ENCODE results near the gene FMO5.
"Not testable (repeated sequence)": the region's sequence is repeated elsewhere in the genome, so short reads cannot be mapped to it uniquely, and the experiment has no call there.

Gene FMO5

GRCh38 chr1:147208619-147209018, 16.5 kb downstream of the FMO5 start:
- no peak for DNase-seq (ENCODE audit: low read depth in 2 of 3, low spot score in 1 of 3)

- no peak for DNase-seq (ENCODE audit: low read depth in 2 of 3, low spot score in 1 of 3)
These were observed 17.9 kb downstream of the FMO5 start for GRCh38 chr1:147207192-147207591.

- DNase-seq (ENCODE audit: low read depth in 2 of 3, low spot score in 1 of 3) = no peak
These were observed 21.1 kb downstream of the FMO5 start for GRCh38 chr1:147204080-147204479.

- no peak for DNase-seq (ENCODE audit: low read depth in 2 of 3, low spot score in 1 of 3)
These were observed 22.6 kb downstream of the FMO5 start for GRCh38 chr1:147202576-147202975.

GRCh38 chr1:147201786-147202185, 23.4 kb downstream of the FMO5 start:
- no peak for DNase-seq (ENCODE audit: low read depth in 2 of 3, low spot score in 1 of 3)

GRCh38 chr1:147201276-147201675, 23.9 kb downstream of the FMO5 start:
- DNase-seq (ENCODE audit: low read depth in 2 of 3, low spot score in 1 of 3) = no peak

GRCh38 chr1:147197324-147197723, 27.8 kb downstream of the FMO5 start:
- not testable (repeated sequence) for DNase-seq (ENCODE audit: low read depth in 2 of 3, low spot score in 1 of 3)

- DNase-seq (ENCODE audit: low read depth in 2 of 3, low spot score in 1 of 3) = no peak
These were observed 35.6 kb downstream of the FMO5 start for GRCh38 chr1:147189514-147189913.

- no peak for DNase-seq (ENCODE audit: low read depth in 2 of 3, low spot score in 1 of 3)
These were observed 39.7 kb downstream of the FMO5 start for GRCh38 chr1:147185432-147185831.

GRCh38 chr1:147177611-147178380, 47.3 kb downstream of the FMO5 start:
- no peak for DNase-seq (ENCODE audit: low read depth in 2 of 3, low spot score in 1 of 3)

- peak; percentile 87 to 88 (median 88) for DNase-seq (ENCODE audit: low read depth in 2 of 3, low spot score in 1 of 3)
These were observed 52.7 kb downstream of the FMO5 start, which contains the start of gene PRKAB2 for GRCh38 chr1:147172168-147173016. Gene PRKAB2 (minus strand): TSS chr1:147172470. CDS start chr1:147172144, 326 bp downstream.

GRCh38 chr1:147171399-147172167, 53.6 kb downstream of the FMO5 start:
- no peak for DNase-seq (ENCODE audit: low read depth in 2 of 3, low spot score in 1 of 3)

- no peak for DNase-seq (ENCODE audit: low read depth in 2 of 3, low spot score in 1 of 3)
These were observed 55.1 kb downstream of the FMO5 start for GRCh38 chr1:147169840-147170674.

GRCh38 chr1:147169171-147169570, 56.0 kb downstream of the FMO5 start:
- DNase-seq (ENCODE audit: low read depth in 2 of 3, low spot score in 1 of 3) = no peak

- no peak for DNase-seq (ENCODE audit: low read depth in 2 of 3, low spot score in 1 of 3)
These were observed 56.5 kb downstream of the FMO5 start for GRCh38 chr1:147168626-147169058.

- DNase-seq (ENCODE audit: low read depth in 2 of 3, low spot score in 1 of 3) = no peak
These were observed 57.8 kb downstream of the FMO5 start for GRCh38 chr1:147167365-147167764.

GRCh38 chr1:147163019-147163418, 62.1 kb downstream of the FMO5 start:
- no peak for DNase-seq (ENCODE audit: low read depth in 2 of 3, low spot score in 1 of 3)

- DNase-seq (ENCODE audit: low read depth in 2 of 3, low spot score in 1 of 3) = no peak
These were observed 63.0 kb downstream of the FMO5 start for GRCh38 chr1:147162093-147162492.

- not testable (repeated sequence) for DNase-seq (ENCODE audit: low read depth in 2 of 3, low spot score in 1 of 3)
These were observed 68.0 kb downstream of the FMO5 start for GRCh38 chr1:147157116-147157515.

- DNase-seq (ENCODE audit: low read depth in 2 of 3, low spot score in 1 of 3) = no peak
These were observed 68.5 kb downstream of the FMO5 start for GRCh38 chr1:147156642-147157041.
